Keratinocyte (primary cell): ENCODE measurements around the gene TFDP1.

ENCODE experiments used
- CTCF ChIP-seq, 3 experiments: IDR thresholded peaks in 1 of 3; conservative IDR thresholded peaks in 1 of 3; optimal IDR thresholded peaks in 1 of 3; 2 replicates in 2 of 3; 3 replicates in 1 of 3; pipeline versions ENCODE3 to v1.5.1; 2011; ENCODE audit warnings: low read length in 3 of 3, mild to moderate bottlenecking in 3 of 3, moderate library complexity in 2 of 3, control low read depth in 1 of 3, inconsistent platforms in 1 of 3; ENCODE audit not compliant: insufficient read depth in 2 of 3; ENCODE audit errors: extremely low read depth in 1 of 3
- EZH2 ChIP-seq: IDR thresholded peaks from one replicate; pipeline ENCODE4 v1.6.1; 2012; ENCODE audit warnings: inconsistent platforms, mild to moderate bottlenecking, low read length, moderate library complexity

GRCh38 chr13:113656831-113657671, 72.5 kb downstream of the TFDP1 start:
- no peak for TF ChIP-seq CTCF (optimal IDR thresholded peaks at IDR 0.05 in 1 of 3, IDR thresholded peaks at IDR 0.05 in 1 of 3, conservative IDR thresholded peaks at IDR 0.05 in 1 of 3; ENCODE audit: extremely low read depth in 1 of 3, insufficient read depth in 2 of 3, low read length in 3 of 3)
- no peak for TF ChIP-seq EZH2
